ENCODE data around the gene LRRC32.

LRRC32 gene, protein sequence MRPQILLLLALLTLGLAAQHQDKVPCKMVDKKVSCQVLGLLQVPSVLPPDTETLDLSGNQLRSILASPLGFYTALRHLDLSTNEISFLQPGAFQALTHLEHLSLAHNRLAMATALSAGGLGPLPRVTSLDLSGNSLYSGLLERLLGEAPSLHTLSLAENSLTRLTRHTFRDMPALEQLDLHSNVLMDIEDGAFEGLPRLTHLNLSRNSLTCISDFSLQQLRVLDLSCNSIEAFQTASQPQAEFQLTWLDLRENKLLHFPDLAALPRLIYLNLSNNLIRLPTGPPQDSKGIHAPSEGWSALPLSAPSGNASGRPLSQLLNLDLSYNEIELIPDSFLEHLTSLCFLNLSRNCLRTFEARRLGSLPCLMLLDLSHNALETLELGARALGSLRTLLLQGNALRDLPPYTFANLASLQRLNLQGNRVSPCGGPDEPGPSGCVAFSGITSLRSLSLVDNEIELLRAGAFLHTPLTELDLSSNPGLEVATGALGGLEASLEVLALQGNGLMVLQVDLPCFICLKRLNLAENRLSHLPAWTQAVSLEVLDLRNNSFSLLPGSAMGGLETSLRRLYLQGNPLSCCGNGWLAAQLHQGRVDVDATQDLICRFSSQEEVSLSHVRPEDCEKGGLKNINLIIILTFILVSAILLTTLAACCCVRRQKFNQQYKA

DNA sequence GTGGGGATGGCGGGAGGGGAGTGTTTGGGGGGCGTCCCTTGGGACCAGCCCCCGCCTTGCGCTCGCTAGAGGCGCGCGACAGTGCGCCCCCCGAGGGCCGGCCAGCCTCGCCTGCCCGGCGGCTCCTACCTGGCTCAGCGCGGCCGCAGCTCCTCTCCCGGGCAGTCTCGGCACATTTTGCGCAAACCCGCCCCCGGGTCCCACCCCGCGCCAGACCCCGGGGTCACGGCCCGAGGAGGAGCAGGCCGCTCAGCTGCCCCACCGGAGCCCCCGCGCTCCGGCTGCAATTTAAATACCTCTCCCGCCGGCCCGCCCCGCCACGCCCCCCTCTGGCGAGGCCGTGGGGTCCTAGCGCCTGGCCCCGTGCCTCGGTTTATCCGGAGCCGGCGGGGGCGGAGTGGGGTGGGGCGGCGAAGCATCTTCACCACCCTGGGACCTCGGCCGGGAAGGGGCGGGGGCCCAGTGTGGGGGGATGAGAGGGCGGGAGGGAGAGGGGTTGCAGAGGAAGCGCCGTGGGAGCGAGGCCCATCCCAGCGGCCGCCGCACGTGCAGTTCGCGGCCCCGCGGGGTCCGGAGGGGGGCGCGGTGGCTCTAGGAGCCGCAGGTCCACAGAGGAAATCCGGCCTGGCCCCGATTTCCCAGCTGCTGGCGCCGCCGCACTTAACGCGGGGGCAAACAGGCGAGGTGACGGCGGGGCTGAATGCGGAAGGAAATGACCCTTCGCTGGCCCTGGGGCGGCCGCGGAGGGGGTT, at the start of gene LRRC32:
Gene LRRC32 (minus strand): TSS at position 263 of the 752 bp plus-strand sequence. CDS start 4,793 bp downstream, outside the sequence.
- in situ Hi-C loops (cut with MboI; ENCODE audit: low sequenced_read_pairs) = no loop called here

DNA sequence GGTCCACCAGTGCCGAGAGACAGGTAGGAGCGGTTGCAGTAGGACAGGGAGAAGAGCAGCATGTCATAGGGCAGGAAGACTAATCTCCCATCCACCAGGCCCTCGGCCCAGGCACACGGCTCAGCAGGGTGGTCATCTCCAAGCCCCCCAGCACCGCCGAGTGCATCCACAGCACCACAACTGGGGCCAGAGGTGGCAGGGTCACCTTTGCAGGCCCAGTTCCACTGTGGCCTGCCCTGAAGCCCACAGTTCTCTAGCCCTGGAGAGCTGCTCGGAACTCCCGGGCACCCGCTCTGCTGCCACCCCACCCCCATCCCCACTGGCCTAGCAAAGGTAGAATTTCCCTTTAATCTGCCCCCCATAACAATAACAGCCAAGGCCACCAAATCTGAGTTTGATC, 49.1 kb upstream of the LRRC32 start:
- in situ Hi-C loops (cut with MboI; ENCODE audit: low sequenced_read_pairs) = no loop called here

DNA sequence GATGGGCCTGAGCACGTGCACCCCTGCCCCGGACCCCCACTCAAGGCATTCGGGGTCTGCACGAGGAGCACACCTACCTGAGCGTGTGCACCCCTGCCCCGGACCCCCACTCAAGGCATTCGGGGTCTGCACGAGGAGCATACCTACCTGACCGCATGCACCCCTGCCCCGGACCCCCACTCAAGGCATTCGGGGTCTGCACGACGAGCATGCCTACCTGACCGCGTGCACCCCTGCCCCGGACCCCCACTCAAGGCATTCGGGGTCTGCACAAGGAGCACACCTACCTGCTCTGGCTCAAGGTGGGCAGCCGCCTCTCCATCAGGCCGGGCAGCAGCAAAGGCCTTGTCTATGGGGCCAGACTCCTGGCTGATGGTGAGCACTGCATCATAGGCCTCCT, 48.7 kb upstream of the LRRC32 start:
- in situ Hi-C loops (cut with MboI; ENCODE audit: low sequenced_read_pairs) = no loop called here

DNA sequence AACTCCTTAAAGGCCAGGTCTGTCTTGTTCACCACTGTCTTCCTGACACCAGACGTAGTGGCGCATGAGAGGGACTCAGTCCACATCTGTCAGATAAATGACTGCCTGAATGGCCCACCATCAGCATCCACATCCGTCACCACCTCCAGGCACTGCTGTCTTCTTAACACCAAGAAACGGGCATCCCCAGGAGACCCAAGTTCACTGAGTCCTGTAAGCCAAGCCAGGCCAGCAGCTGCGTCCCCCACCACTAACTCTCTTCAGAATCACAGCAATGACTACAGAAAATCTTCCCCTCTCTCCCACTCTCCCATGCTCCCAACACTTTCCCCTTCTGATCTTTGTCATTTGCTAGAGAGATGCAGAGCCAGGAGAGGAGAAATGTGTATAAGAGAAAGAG, 47.3 kb upstream of the LRRC32 start:
- in situ Hi-C loops (cut with MboI; ENCODE audit: low sequenced_read_pairs) = no loop called here

DNA sequence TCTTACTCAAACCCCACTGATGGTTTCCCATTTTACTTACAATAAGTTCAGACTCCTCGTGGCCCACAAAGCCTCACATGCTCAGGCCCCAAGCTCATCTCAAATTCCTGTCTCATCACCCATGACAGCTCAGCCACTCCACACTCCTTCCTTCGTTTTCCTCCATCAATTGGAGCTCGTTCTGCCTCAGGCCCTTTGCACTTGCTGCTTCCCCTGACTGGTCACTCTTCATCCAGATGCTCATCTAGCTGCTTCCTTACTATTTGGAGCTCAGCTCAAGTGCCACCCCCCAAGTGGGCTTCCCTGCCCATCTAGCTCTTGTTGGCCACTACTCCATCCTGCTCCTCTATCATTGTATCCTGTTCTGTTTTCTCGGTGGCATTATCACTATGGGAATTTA, 46.8 kb upstream of the LRRC32 start:
- in situ Hi-C loops (cut with MboI; ENCODE audit: low sequenced_read_pairs) = no loop called here

DNA sequence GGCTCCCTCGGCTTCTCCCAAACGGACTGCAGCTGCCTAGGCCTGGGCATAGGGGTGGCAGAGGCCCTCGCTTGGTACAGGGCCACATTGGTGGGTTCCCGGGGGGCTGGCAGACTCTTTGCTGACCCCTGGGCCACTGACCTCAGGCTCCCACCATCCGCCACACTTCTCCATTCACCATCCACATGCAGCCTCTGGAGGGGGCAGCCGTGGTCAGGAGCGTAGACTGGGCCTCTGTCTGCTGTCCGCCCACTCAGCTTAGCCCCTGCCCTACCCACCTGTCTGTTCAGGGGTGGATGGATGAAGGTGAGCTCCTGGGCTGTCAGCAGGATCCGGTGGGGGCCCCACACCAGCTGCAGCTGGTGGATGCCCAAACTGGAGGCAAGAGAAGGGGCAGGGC, 45.7 kb upstream of the LRRC32 start:
- in situ Hi-C loops (cut with MboI; ENCODE audit: low sequenced_read_pairs) = no loop called here

DNA sequence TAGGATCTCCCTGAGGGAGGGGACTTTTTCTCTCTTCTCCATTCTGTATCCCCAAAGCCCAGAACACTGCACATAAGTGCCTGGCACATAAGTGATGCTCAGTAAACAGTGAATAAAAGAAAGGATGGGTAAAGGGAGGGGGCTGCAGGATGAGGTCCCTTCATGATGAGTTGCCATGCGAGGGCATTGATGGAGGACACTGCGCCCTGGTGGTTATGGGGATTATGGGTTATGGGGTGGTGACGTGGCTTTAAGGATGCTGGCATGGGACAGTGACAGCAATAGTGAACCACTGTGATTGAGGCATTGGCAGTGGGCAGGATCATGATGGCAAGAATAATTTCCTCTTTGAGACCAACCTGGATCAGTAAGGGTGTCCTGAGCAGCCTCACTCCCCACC, 43.9 kb upstream of the LRRC32 start:
- in situ Hi-C loops (cut with MboI; ENCODE audit: low sequenced_read_pairs) = no loop called here

DNA sequence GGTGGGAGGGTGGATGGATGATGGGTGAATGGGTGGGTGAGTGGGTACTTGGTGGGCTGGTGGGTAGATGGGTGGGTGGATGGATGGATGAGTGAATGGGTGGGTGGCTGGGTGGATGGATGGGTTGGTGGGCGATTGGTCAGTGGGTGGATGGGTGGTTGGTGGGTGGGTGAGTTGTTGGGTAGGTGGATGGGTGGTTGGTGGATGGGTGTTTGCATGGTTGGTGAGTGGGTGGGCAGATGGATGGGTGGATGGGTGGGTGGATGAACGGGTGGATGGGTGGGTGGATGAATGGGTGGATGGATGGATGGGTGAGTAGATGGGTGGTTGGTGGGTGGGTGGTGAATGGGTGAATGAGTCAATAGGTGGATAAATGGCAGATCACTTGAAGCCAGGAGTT, 43.0 kb upstream of the LRRC32 start:
- in situ Hi-C loops (cut with MboI; ENCODE audit: low sequenced_read_pairs) = no loop called here

DNA sequence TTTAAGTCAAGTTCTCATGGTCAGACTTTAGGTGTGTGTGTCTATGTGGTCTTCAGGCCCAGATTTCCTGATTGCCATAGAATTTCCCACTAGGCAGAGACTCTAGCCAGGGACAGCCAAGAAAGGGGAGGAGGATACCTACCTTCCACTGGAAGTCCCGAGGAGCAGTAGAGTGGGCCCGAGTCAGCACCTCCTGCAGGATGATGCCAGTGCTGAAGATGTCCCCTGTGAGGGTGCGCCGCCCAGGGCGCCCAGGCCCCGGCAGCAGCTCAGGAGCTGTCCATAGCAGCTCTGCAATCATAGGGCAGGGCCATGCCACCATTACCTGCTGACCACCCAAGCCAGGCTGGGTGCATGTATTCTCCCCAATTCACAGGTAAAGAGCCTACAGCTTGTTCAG, 41.6 kb upstream of the LRRC32 start:
- in situ Hi-C loops (cut with MboI; ENCODE audit: low sequenced_read_pairs) = no loop called here

DNA sequence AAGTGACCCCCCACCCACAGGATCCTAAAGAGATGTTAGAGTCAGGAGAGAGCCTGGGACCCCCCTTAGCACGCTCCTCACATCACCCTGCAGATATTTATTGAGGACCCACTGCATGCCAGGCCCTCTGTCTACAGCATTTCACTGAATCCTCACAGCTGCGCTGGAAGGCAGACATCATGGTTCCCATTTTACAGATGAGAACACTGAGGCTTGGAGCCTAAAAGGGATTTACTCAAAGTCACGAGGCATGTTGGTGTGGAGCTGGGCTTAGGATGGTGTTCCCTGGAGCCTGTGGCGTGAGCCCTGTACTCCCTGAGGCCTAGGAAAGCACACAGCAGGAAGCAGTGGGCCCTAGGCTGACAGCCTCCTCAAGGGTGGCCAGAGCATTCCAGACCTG, 39.2 kb upstream of the LRRC32 start:
- in situ Hi-C loops (cut with MboI; ENCODE audit: low sequenced_read_pairs) = no loop called here

DNA sequence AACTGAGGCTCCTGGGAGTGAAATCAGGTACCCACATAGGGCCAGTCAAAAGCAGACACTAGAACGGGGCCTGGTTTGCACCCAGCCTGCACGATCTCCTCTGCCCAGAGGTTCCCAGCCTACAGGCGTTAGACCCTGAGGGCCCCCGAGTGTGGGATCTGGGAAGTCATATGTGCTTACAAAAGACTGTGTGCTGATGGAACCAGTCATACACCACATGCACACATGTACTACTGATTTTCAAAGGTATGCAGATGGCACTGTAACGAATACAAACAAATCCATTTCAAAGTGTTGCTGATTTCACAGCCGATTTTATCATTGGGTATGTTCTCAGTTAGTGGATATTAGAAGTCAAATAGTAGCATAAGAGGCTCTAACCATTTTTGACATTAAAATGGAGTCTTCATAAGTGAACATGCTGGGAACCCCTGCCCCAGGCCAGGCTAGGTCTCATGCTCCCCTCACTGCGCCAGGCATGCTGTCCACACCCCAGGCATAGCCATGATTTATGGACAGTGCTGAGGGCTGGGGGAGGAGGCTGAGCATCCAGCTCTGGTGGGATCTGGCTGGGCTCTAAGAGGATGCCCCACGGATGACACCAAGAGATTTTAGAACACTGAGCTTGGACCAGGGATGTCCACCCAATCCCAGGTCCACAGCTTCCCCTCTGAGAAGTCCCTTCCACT, 38.6 kb upstream of the LRRC32 start:
- in situ Hi-C loops (cut with MboI; ENCODE audit: low sequenced_read_pairs) = no loop called here

DNA sequence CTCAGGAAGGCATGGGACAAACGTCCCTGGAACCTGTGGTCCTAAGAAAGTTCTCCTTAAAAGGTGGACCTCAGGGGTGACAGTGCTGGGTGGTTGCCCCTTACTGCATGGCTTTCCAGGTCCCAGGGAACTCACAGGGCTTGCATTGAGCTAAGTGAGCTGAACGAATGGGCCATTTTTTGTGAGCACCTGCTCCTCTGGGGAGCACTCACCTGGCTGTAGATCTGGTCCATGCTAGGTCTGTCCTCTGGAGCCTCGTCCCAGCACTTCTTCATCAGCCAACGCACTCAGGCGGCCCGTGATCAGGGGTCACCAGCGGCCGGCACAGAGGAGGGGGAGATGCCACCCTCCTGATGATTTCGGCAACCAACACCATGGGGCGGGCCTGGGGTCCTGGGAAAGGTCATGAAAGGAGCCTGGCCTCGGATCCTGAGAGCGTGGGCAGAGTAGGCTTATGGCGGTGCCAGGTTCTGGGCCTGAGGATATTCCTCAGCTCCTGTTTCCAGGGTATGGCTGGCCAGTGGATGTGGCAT, 36.8 kb upstream of the LRRC32 start:
- in situ Hi-C loops (cut with MboI; ENCODE audit: low sequenced_read_pairs) = no loop called here

DNA sequence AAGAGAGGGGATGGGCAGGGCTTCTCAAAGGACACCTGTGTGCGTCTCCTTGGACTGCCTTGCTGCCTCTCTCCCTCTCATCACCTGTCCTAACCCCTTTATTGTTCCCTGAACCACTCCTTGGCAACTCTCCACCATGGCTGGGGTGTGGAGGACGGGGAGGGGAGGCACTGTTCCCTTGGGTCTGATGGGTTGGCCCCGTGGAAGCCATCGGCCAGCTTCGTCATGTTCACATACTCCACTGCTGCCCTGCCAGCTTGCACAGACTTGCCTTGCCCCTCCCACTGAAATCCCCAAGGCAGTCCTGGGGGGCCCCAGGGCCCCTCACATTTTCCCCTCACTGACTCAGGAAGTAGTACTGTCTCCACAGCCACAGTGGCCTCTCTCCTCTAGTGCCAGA, 36.1 kb upstream of the LRRC32 start:
- in situ Hi-C loops (cut with MboI; ENCODE audit: low sequenced_read_pairs) = no loop called here

DNA sequence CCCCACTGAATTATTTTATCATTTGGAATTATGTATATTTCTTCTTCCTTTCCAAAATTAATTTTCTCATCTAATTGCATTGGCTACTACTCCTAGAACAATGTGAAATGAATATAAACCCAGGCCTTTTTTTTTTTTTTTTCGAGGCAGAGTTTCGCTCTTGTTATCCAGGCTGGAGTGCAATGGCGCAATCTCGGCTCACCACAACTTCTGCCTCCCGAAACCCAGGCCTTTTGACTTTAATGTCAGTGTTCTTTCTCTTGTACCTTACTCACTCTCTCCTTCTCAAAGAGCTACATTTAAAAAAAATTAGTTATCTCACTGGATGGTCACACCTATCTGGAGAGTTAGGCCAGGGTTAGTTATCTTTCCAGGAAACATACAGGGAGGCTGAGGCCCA, 35.3 kb upstream of the LRRC32 start:
- in situ Hi-C loops (cut with MboI; ENCODE audit: low sequenced_read_pairs) = no loop called here

DNA sequence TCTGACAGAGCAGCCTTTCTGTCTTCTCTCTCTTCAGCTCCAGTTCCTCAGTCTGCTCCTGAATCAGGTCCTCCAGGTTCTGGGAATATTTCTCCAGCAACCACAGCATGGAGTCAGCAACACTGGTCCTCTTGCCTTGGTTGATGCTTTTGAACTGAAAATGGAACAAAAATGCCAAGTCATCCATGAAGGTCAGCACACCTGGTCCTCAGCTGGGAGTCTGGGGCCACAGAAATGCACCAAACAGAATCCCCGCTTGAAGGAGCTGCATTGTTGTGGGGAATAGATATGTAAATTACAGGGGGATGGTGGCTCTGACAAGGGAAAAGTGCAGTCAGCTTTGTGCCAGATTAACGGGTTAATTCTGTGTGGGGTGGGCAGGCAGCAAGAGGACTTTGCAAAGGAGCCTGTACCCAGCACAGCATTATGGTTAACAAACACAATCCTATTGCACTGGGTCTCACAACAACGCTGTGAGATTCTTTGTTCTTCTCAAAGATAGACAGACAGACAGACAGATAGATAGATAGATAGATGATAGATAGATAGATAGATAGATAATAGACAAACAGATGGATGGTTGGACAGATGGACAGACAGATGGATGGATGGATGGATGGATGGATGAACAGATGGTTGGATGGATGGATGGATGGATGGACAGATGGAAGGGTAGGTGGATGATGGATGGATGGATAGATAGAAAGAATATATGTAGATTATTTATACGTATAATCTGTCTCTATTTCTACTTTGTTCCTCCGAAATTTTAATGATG, 33.8 kb upstream of the LRRC32 start:
- in situ Hi-C loops (cut with MboI; ENCODE audit: low sequenced_read_pairs) = no loop called here

DNA sequence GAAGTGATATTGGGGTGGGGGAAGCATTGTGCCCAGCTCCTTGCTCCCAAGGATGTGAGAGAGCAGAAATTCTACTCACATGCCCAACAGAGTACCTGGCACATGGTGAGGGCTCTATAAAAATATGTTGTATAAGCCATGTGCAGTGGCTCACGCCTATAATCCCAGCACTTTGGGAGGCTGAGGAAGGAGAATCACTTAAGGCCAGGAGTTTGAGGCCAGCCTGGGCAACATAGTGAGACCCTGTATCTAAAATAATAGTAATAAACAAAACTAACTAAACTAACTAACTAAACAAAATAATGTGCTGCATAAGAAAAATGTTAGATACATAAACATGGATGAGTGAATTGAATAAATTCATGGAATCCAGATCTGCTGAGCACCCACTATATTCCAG, 33.2 kb upstream of the LRRC32 start:
- in situ Hi-C loops (cut with MboI; ENCODE audit: low sequenced_read_pairs) = no loop called here

DNA sequence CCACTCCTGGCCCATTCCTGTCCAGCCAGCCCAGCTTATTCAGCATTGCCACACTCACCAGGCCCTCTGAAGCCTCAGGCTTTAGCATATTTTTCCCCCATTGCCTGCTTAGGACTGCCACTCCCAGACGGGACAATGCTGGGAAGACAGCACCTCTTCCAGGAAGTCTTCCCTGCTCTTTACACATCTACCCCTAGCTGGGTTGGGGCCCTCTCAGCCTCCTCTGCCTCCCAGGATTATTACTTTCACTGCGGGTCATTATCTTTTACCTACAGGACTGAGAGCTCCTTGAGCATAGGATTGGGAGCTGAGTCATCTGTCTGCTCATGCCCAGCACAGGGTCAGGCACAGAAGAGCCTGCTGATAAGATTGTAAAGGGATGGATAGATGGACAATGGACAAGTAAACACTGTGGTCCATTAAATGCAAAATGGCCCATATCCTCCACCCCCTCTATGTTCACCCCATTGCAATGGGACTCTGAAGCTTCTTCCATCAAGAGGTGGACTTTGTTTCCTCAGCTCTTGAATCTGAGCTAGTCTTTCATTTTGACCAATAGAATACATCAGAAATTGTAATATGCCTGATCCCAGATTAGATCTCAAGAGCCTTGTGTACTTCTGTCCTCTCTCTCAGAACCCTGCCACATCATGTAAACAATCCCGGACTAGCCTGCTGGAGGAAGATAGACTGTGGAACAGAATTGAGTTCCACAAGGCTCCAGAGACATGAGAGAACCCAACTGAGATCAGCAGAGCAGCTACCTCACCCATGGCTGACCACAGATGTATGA, 32.0 kb upstream of the LRRC32 start:
- in situ Hi-C loops (cut with MboI; ENCODE audit: low sequenced_read_pairs) = no loop called here

DNA sequence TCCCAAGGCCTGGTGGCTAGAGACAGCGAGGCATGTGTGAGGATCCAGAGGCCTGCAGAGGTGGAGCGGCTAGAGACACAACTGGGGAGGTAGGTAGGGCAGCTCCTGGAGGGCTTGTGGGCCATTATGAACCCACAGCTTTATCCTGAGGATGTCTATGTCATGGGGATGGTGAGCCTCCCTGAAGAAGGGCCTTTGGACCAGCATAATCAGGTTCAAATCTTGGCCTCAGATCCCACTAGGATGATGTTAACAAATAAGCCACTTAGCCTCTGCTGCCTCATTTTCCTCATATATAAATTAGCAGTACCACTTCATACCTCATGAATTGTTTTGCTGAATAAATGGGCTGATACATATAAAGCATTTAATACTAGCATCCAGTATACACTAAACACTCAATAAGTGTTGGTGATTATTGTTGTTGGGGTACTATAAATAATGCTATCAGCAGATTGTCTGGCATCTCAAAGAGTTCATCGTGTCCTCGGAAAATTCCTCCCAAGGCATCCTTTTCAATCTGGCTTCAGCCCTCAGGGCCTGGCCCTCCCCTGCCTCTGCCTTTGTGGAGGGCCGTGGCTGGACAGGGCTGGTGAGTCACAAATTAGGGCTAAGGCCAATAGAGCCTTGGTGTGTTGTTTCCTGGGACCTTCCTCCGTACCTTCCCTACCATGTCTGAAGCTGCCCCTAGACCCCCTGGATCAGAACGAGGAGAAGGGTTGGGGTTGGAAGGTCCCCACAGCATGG, 30.9 kb upstream of the LRRC32 start:
- in situ Hi-C loops (cut with MboI; ENCODE audit: low sequenced_read_pairs) = no loop called here

All from HL-60/S4 treated with phorbol 12-myristate 13-acetate at 8.2 ng/mL for 4 days and 3 days (cell line).